DMS53 (cell line): ENCODE measurements around the gene CFAP45.

Source experiments
- DNase-seq: peaks from one replicate; lab custom pipeline; 2025; lab: John Stamatoyannopoulos, UW

CFAP45 gene

GRCh38 chr1:159936273-159936904 lies 36.4 kb upstream of the CFAP45 start:
- peak; percentile 76 for DNase-seq

GRCh38 chr1:159935719-159936272 lies 35.8 kb upstream of the CFAP45 start:
- DNase-seq = no peak

- no peak for DNase-seq
Observed at GRCh38 chr1:159935305-159935704, 35.3 kb upstream of the CFAP45 start.

GRCh38 chr1:159934136-159935039 lies 34.4 kb upstream of the CFAP45 start:
- DNase-seq = no peak

- DNase-seq = no peak
Observed at GRCh38 chr1:159933347-159933746, 33.4 kb upstream of the CFAP45 start.

GRCh38 chr1:159932296-159933285 lies 32.6 kb upstream of the CFAP45 start:
- no peak for DNase-seq

- no peak for DNase-seq
Observed at GRCh38 chr1:159931795-159932173, 31.8 kb upstream of the CFAP45 start.

- no peak for DNase-seq
Observed at GRCh38 chr1:159931101-159931794, 31.3 kb upstream of the CFAP45 start.

GRCh38 chr1:159930634-159931033 lies 30.7 kb upstream of the CFAP45 start:
- DNase-seq = no peak

- DNase-seq = no peak
Observed at GRCh38 chr1:159930216-159930615, 30.3 kb upstream of the CFAP45 start.

- DNase-seq = no peak
Observed at GRCh38 chr1:159929155-159930051, 29.4 kb upstream of the CFAP45 start.

- DNase-seq = no peak
Observed at GRCh38 chr1:159928491-159929050, 28.6 kb upstream of the CFAP45 start.

GRCh38 chr1:159927849-159928431 lies 28.0 kb upstream of the CFAP45 start:
- DNase-seq = no peak

- no peak for DNase-seq
Observed at GRCh38 chr1:159927211-159927848, 27.4 kb upstream of the CFAP45 start.

- DNase-seq = peak; percentile 52
Observed at GRCh38 chr1:159925719-159926078, 25.7 kb upstream of the CFAP45 start.

- peak; percentile 90 for DNase-seq
Observed at GRCh38 chr1:159924791-159925718, 25.1 kb upstream of the CFAP45 start, which contains the start of gene TAGLN2. Gene TAGLN2 (minus strand): TSS chr1:159925507. CDS start chr1:159920509, 4,998 bp downstream.

GRCh38 chr1:159924025-159924790 lies 24.2 kb upstream of the CFAP45 start:
- DNase-seq = peak; percentile 89
